Left kidney (tissue), 8 donors: ENCODE results near the gene FBLIM1. TPM values are rescaled to one million over a fixed set of nuclear protein-coding genes. Genes with fewer than 3 reads are reported as not detected.
A peak's percentile ranks its signal among the peaks of the same experiment; 100 is the strongest.

Source experiments
- DNase-seq: peaks from one replicate; pipeline ENCODE4 v3.0.0-alpha.2; 2013
- long read RNA-seq, 8 donors: transcript quantifications; one replicate each; lab custom pipeline, GENCODE V29; 2026
- polyA plus RNA-seq: library from polyadenylated mRNA; unstranded; fragments of 120-200 nt; gene quantifications from one replicate; pipeline ENCODE4 v1.2.1, GENCODE V29; 2013; ENCODE audit not compliant: insufficient read length

Gene FBLIM1, protein sequence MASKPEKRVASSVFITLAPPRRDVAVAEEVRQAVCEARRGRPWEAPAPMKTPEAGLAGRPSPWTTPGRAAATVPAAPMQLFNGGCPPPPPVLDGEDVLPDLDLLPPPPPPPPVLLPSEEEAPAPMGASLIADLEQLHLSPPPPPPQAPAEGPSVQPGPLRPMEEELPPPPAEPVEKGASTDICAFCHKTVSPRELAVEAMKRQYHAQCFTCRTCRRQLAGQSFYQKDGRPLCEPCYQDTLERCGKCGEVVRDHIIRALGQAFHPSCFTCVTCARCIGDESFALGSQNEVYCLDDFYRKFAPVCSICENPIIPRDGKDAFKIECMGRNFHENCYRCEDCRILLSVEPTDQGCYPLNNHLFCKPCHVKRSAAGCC
- polyA plus RNA-seq, result 49.5 TPM
- long read RNA-seq, donor 1, transcript FBLIM1-202 (9 exons, 3,695 nt), result major isoform, 10 of 81 reads
- long read RNA-seq, donor 1, partial matches to known transcripts, result 63 of 81 reads
- long read RNA-seq, donor 1, other reads (novel, unspliced or antisense), result 7 of 81 reads
- long read RNA-seq, donor 2, transcript FBLIM1-202 (9 exons, 3,695 nt), result major isoform, 10 of 11 reads
- long read RNA-seq, donor 2, partial matches to known transcripts, result 0 of 11 reads
- long read RNA-seq, donor 2, other reads (novel, unspliced or antisense), result 0 of 11 reads
- long read RNA-seq, donor 3, transcript FBLIM1-202 (9 exons, 3,695 nt), result major isoform, 7 of 8 reads
- long read RNA-seq, donor 3, partial matches to known transcripts, result 0 of 8 reads
- long read RNA-seq, donor 3, other reads (novel, unspliced or antisense), result 0 of 8 reads
- long read RNA-seq, donor 4, result 0 reads
- long read RNA-seq, donor 5, transcript FBLIM1-202 (9 exons, 3,695 nt), result major isoform, 14 of 20 reads
- long read RNA-seq, donor 5, partial matches to known transcripts, result 0 of 20 reads
- long read RNA-seq, donor 5, other reads (novel, unspliced or antisense), result 6 of 20 reads
- long read RNA-seq, donor 6, transcript FBLIM1-202 (9 exons, 3,695 nt), result major isoform, 5 of 6 reads
- long read RNA-seq, donor 6, partial matches to known transcripts, result 0 of 6 reads
- long read RNA-seq, donor 6, other reads (novel, unspliced or antisense), result 0 of 6 reads
- long read RNA-seq, donor 7, transcript FBLIM1-202 (9 exons, 3,695 nt), result major isoform, 14 of 16 reads
- long read RNA-seq, donor 7, partial matches to known transcripts, result 0 of 16 reads
- long read RNA-seq, donor 7, other reads (novel, unspliced or antisense), result 0 of 16 reads
- long read RNA-seq, donor 8, partial matches to known transcripts, result 0 of 2 reads
- long read RNA-seq, donor 8, other reads (novel, unspliced or antisense), result 0 of 2 reads

DNA sequence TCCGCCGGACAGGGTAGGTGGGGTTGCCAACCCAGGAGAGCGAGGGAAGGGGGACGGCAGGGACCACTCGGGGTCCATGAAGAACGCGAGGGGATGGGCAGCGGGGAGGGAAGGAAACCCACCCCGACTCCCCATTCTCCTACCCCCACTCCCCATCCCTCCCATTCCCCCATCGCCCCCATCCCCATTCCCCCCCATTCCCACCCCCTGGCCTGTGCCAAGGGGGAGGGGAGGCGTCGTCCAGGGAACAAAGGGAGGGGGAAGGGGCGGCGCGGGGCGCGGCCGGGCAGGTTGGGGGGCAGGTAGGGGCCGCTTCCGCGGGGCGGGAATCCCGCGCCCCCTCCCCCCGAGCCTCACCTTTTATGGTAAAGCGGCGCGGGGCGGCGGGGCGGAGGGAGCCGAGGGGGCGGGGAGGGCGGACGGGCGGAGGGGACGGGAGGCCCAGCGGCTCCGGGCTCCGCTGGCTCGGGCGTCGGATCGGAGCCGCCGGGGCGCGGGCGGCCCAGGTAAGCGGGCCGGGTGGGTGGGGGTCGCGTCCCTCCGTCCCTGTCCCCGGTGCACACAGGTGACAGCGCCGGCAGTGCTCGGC, at the start of gene FBLIM1:
FBLIM1 (plus strand) TSS at position 453 of the 589 bp plus-strand sequence. CDS start 6,189 bp downstream, outside the sequence.
- DNase-seq, result peak; percentile 44

DNA sequence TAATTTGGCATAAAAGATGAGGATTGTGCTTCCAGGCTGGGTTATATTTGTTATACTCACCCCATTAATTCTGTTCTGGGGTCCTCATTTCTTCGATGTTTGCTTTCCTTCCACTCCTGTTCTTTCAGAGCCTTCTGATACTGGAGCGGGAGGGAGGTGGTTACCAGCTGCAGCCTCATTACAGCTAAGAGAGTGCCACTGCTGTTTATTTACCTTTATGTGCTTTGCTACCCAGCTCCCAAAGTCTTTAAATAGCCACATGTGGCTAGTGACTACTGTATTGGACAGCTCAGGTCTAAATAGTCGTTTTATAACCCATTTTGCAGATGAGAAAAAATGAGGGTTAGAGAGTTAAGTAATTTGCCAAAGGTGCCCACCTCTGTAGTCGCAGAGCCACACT, 49.4 kb upstream of the FBLIM1 start:
- DNase-seq, result no peak

DNA sequence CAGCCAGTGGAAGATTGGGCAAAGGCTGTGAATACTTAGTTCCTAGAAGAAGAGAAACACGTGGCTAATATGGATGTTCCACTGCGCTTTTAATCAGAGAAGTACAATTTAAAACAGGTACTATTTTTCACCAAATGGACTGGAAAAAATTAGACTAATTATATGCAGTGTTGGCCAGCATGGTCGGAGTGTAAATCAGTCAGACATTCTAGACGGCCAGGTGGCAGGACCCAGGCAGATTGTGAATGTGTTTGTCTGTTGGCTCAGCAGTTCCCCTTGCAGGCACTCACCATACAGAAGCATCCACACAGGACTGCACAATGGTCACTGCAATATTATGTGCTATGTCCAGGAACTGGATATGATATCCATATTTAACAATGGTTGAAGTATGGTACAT, 46.4 kb upstream of the FBLIM1 start:
- DNase-seq, result no peak

DNA sequence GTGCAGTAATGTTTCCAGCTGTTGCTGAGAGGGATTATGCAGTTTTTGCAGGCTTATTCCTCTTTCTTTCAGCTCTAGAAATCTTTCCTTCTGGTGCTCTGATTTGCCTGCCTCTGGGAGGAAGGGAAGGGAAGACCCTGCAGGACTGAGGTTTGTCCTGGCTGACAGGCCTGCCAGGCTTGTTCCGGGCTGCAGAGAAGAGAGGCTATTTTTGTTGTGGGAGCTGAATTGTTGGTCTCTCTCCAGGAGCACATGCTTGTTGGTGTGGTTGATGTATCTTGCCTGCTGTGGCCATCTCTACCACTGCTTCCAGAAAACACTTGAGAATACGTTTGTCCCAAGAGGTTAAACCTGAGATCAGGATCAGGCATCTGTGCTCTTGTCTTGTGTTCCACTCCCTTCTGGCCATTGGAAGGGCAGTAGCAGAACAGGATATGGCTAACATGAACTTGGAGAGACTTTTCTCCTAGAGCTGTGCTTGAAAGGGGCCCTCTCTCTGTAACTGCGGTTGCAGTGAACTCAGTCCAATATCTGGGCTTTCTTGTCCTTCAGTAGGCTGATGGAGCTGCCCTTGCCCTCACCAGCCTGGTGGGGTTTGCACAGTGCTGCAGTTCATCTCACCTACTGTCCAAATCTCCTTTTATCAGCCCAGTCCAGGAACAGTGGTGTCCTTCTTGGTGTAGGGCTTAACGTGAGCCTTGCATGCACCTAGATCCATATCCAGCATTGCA, 44.0 kb upstream of the FBLIM1 start:
- DNase-seq, result no peak

DNA sequence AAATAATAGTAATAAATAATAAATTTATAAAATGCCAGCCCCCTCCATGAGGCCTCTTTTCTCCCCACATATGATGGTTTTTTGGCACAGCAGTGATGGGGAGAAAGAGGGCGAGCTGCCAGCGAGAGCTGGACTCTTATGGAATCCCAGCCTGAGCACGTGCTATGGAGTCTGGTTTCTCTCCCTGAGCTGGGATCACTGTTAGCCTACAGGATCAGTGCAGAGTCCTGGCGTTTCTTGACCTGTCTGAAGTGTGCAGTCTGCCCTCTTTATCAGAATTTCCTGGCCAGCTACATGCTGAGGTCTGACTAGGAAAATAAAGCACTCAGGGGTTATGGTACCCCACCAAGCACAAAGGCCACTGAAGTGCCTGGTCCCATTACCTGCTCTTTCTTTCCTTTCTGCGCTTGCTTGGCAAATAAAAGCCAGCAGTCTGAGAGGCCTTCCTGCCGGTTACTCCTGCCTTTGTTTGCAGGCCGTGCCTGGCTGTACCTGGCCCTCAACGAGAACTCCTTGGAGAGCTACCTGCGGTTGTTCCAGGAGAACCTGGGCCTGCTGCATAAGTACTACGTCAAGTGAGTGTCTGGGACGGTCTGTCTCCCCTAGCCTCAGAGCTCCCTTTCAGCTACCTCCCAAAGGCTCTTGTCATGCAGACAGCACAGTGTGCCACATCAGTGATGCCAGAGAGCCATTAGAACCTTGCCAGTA, 41.0 kb upstream of the FBLIM1 start:
- no peak for DNase-seq

DNA sequence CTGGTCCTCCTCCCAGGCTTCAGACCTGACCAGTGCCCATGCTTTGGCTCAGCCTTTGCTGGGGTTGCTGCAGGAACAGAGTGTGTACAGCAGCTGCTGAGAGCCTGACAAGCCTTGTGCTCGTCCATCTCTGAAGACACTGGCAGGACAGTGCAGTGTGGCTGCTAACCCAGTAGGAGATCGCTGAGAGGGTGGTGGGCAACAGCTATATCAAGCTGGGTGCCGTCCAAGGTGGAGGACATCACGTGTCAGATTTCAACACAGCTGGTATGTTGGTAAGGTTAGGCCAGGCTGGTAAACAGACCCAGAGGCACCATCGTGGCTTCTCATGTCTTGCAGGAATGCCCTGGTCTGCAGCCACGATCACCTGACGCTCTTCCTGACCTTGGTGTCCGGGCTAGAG, 40.4 kb upstream of the FBLIM1 start:
- DNase-seq, result no peak

DNA sequence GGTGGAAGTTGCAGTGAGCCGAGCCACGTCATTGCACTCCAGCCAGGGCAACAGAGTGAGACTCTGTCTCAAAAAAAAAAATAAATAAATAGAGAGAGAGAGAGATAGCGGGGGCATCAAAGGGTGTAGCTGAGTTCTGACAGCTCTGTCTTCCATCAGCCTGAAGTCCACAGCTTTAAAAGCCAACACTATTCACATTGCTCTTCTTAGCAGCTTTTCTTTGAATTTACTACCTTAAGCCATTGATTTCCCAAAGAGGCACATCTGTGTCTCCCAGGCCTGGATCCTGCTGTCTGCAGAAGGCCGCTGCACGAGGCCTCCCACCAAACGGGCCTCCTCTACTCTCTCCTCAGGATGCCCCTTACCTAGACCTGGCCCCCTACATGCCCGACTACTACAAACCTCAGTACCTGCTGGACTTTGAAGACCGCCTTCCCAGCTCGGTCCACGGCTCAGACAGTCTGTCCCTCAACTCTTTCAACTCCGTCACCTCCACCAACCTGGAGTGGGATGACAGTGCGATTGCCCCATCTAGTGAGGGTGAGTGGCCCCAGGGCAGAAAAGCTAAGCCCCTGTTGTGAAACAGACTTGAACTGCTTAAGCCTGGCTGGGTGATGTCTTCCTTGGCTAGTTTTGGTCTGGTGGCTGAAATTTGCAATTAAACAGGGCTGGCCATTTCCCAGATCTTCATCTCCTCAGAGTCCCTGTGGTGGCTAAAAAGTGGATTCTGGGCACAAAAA, 39.0 kb upstream of the FBLIM1 start:
- DNase-seq, result no peak

DNA sequence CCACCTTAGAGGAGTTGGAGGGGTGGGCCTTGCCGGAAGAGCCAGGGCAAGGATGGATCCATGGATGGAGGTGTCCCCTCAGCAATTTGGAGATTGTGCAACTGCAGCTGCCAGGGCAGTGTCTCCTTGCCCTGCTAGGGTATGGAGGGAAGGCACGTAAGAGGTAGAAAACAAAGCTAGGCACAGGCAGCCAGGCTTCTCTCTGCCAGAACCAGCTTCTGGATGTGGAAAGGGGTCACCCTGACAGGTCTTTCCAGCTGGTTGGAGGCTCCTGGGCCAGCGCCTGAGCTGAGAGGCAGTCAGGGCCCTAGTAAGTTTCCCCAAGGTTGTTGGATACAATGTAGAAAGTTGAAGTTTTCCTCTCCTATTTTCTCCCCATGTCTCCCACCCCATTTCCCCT, 37.7 kb upstream of the FBLIM1 start:
- no peak for DNase-seq

DNA sequence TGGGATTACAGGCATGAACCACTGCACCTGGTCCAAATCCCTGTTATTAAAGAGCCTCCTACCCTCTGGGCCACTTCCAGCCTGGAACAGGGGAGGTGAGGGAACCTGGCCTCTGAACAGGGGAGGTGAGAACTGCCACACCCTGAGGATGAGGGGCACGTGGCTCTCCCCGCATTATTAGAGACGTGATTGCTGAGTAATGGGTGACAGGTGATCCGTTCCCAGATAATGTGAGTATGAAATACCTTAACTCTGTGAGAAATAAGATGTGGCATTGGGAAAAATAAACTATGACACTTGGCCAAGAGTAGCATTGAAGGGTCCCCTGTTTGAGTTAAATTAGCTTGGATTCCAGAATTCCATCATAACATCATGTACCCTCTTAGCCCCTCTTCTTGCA, 36.2 kb upstream of the FBLIM1 start:
- no peak for DNase-seq

DNA sequence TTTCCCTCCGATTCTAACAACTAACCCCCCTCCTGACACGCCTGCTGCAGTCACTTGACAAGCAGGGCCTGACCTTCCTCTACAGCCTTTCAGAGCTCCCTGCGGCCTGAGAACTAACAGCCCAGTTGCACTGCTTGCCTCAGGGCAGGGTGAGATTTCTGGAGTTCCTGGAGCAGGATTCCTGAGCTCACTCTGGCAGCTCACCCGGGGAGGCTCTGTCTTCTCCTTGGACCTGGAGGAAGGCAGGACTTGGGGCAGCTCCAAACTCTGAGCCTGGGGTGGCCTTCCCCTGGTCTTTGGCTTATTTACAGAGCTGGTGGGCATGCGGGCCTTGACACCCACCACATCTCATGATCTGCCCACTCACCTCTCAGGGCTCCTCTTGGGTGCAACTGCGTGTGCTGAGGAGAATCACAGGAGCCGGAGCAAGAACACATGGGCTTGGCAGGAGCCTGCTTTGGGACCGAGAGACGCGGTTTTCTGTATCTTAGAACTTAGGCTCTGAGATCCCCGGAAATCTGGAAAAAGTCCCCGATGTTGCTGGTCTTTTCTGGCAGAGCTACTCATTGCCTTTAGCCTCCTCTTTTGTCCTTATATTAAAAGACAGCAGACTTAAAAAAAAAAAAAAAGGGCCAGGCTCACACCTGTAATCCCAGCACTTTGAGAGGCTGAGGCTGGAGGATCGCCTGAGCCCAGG, 35.6 kb upstream of the FBLIM1 start:
- no peak for DNase-seq

DNA sequence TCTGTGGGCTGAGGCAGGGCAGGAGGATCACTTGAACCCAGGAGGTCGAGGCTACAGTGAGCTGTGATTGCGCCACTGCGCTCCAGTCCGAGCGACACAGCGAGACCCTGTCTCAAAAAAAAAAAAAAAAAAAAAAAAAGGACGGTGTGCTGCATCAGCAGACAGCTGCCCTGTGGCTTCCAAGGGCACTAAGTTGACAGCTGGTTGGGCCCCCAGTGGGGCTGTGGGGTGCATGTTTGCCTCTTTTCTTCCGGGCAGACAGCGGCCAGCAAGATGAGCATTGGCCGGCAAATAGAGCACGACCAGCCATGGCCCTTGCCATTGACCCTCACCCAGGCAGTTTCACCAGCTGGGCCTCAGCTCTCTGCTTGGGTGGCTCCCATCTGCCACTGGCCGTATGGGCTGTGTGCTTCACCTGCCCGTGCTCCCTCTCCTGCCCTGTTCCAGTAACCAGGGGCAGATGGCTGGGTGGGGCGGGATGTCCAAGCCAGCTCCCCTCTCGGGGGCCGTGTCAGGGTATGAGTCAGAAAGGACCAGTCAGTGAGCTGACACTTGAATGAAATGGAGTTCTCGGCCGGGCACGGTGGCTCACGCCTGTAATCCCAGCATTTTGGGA, 34.9 kb upstream of the FBLIM1 start:
- no peak for DNase-seq

DNA sequence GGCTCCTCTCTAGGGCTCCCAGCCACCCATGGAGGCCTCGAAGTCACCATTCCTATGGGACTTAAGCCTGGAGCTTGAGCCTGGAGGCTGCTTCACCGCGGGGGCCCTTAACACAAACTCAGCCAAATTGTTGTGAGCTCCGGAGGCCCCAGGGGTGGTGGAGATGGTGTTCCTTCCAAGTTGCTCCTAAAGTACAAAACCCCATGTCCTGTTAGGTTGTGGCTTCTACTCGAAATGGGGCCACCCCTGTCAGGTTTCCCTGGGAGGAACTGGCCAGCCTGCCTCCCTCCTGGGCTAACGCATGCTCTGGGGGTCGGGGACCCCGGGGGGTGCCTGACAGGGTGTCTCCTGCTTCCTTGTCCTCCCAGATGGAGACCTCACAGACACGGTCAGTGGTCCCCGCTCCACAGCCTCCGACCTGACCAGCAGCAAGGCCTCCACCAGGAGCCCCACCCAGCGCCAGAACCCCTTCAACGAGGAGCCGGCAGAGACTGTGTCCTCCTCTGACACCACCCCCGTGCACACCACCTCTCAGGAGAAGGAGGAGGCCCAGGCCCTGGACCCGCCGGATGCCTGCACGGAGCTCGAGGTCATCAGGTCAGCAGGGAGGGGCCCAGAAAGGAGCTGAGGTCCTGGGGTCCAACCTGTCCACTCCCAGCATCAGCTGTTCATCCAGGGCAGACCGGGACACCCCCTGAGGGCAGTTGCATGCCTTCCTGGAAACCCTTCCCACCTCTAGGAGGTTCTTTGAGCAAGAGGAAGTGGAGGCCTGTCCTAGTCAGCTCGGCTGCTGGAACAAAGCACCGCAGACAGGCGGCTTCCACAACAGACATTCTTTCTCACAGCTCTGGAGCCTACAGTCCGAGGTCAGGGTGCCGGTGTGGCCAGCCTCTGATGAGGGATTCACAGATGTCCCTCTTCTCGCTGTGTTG, 33.4 kb upstream of the FBLIM1 start:
- no peak for DNase-seq

DNA sequence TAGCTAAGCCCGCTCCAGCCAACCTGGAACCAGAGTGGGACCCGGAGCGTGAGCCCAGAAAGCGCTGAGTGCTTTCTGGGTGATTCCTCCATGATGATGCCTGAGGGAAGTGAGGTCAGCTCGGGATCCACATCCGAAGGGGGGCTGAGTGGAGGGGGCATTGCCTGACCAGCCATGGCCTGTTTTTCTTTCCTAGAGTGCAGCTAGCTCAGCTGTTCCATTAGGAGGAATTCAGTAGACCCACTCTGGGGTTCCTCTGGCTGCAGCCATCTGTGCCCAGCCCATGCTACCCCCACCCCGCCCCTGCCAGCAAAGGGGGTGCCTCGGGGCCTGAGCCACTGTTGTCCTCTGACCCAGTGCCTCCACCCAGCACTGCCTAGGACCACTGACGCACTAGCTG, 32.1 kb upstream of the FBLIM1 start:
- DNase-seq, result no peak

DNA sequence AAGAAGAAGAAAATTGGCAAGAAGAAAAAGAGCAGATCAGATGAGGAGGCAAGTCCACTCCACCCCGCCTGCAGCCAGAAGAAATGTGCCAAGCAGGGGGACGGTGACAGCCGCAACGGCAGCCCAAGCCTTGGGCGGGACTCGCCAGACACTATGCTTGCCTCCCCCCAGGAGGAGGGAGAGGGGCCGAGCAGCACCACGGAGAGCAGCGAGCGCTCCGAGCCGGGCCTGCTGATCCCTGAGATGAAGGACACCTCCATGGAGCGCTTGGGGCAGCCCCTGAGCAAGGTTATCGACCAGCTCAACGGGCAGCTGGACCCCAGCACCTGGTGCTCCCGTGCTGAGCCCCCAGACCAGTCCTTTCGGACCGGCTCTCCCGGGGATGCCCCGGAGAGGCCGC, 31.6 kb upstream of the FBLIM1 start:
- no peak for DNase-seq

DNA sequence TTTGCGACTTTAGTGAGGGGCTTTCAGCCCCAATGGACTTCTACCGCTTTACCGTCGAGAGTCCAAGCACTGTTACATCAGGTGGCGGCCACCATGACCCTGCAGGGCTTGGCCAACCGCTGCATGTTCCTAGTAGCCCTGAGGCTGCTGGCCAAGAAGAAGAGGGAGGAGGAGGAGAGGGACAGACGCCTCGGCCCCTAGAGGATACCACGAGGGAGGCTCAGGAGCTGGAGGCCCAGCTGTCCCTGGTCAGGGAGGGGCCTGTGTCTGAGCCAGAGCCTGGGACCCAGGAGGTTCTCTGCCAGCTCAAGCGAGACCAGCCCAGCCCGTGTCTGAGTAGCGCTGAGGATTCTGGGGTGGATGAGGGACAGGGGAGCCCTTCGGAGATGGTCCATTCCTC, 31.2 kb upstream of the FBLIM1 start:
- no peak for DNase-seq

DNA sequence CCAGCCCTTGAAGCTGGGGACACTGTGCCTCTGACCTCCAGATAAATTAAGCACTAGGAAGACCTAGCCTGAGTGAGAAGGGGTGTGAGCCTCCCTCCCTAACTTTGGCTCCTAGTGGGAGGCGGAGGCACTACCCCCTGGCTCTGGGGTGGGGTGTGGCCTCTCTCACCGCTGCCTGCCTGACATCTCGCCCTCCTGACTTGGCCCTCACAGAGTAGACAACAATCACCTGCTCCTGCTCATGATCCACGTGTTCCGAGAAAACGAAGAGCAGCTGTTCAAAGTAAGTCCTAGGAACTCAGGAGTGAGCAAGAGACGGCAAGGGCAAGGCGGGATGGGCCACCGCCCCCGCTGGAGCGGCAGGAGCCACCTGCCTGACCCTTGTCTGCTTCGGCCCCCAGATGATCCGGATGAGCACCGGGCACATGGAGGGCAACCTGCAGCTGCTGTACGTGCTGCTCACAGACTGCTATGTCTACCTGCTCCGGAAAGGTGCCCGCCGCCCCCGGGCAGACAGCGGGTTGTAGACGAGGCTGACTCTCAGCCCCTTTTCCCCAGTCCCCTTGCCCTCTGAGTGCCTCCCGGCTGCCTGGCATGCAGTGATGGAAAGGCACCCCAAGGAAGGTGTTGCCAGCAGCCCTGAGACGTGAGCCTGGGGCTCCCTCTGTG, 30.6 kb upstream of the FBLIM1 start:
- DNase-seq, result no peak
